CD4-positive, alpha-beta T cell treated with Interleukin-6 at 100 ng/mL for 8 hours (primary cell): ENCODE results near the gene ANKRD17.

Experiments
- DNase-seq: peaks from one replicate; pipeline ENCODE4 v3.0.0-alpha.2; 2020; ENCODE audit warnings: mixed read lengths, low spot score

ANKRD17 gene

GRCh38 chr4:73127839-73128453 lies 130.7 kb downstream of the ANKRD17 start:
- DNase-seq, result no peak

DNA sequence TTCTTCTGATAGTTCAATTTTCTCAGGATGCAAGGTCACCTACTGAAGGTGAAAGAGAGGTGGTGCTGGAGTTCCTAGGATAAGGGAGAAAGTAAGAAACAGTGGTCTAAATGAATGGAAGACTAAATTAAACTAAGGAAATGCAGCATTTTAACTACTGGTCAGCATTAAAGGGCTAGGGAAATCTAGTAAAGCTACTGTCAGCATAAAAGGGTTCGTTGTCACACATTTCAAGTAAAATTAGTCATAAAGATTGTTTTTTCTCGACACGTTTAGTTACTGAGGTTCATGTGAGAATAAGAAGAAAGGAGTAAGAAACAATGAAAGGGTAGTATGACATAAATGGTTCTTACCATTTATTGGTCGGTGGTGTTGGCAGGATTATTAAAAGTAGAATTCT lies 149.1 kb downstream of the ANKRD17 start:
- DNase-seq, result no peak

DNA sequence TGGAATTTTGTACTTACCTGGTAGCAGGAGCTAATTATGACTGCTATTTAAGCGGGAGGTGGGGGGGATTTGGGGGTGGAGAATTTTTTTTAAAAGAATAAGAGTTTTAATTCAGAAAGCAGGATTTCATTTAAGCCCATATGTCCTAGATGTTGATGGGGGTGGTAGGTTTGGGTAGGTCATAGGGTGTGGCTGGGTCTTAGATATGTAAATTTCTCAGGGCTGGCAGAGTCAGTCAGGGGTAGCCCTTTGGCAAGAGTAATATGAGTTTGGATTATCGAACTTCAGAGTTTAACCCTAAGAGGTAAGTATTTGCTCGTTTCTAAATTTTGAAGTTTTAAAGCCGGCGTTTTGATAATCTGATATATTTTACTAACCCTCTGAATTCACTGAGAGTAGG lies 153.9 kb downstream of the ANKRD17 start:
- no peak for DNase-seq

GRCh38 chr4:73103799-73104503 lies 154.6 kb downstream of the ANKRD17 start:
- DNase-seq, result no peak

- DNase-seq, result no peak
Measured at GRCh38 chr4:73099143-73099542, 159.5 kb downstream of the ANKRD17 start.

DNA sequence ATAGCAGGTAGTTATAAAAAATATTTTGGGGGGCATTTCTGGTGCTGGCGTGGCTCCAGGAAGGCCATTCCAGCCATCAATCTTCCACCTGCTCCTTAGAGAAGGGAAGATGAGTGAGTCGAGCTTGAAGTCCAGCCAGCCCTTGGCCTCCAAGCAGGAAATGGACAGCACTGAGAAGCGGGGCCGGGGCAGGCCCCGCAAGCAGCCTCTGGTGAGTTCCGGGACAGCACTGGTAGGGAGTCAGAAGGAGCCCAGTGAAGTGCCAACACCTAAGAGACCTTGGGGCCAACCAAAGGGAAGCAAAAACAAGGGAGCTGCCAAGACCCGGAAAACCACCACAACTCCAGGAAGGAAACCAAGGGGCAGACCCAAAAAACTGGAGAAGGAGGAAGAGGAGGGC lies 159.9 kb downstream of the ANKRD17 start:
- no peak for DNase-seq

GRCh38 chr4:73098016-73098415 lies 160.6 kb downstream of the ANKRD17 start:
- no peak for DNase-seq

DNA sequence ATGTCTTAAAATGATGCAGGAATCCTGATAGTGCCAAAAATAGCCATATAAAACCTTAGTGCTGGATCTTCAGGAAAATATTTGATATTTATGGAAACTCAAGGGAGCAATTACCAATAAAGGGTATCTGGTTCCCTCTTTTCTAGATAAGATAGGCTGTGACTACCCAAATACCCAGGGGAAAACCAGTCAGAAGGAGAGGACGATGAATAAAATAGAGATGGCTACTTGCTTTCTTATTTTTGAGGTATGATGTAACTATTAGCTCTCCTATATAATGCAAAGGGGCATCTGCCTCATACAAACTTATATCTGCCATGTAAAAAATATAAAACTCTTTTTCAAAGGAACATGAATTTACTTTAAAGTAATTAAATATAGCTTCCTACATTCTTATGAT lies 165.7 kb downstream of the ANKRD17 start:
- no peak for DNase-seq

DNA sequence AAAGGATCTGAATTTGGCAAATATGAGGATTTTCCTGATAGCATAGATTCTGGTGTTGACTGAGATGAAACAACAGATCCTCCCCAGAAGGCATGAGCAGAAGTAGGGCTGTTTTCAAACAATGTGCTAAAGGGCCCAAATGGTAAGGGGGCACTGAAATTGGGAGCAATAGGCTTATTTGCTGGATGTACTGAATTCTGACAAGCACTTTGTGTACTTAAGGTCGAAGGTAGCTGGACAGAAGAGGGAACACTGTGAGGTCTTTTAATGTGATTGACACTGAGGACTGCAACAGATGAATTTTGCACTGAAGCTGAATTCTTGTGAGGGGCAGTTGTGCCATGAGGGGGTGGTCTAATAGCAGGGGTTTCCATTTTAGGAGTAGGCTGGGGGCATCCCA lies 167.9 kb downstream of the ANKRD17 start:
- DNase-seq, result no peak

DNA sequence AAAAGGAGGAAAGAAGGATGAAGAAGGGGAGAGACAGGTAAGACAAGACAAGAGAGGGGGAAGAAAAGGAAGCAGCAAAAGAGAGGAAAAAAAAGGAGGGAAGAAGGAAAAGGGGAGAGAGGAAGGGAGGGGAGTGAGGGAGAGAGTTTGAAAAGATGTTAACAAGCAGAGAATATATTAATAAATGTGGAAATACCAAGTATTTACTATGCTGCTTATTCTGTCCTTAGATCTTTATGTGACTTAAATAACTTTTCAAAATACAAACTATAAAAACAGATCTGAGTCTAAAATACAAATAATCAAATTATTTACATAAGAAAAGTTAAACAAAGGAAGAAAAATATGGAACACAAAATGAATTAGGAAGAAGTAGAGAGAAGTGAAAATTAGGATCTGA lies 170.7 kb downstream of the ANKRD17 start:
- no peak for DNase-seq

DNA sequence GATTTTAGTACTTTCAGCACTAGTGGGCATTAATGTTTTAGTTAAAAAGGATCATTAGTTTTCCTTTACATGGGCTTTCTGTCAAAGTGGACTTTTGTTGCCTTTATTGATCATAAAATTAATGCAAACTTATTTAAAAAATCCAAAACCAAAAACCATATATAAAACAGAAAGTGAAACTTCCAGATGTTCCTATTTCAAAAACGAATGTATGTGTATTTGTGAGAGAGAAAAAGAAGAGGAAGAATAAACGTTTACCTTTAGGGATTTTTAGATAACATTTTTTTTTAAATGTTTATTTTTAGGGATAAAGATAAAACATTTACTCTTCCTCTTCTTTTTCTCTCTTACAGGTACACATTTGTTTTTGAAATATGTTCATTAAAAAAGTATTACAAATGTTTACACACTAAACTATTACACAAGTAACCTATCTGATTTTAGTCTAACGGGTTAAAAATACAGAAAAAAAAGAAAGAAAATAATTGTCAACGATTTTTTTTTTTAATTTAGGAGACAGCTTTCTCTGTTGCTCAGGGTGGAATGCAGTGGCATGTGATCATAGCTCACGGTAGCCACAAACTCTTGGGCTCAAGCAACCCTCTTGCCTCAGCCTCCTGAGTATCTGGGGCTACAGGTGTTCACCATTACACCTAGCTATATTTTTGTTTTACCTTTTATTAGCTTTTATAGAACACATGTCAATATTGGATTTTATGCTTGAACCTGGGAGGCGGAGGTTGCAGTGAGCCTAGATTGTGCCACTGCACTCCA lies 172.3 kb downstream of the ANKRD17 start:
- DNase-seq, result no peak

DNA sequence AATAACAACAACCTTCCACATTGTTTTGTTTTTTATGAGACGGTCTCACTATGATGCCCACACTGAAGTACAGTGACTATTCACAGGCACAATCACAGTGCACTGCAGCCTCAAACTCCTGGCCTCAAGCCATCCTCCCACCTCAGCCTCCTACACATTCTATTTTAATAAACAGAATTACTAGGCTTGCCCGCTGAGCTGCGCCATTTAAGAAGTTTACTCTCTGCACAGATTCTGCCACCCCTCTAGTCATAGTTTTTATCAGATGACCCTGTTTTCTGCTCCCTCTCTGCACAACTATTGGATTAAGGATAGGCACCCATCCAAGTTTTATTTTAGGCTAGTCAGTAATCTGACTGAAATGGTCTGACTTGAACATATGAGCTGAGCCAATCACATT lies 177.8 kb downstream of the ANKRD17 start:
- DNase-seq, result no peak

- no peak for DNase-seq
Measured at GRCh38 chr4:73075832-73076231, 182.8 kb downstream of the ANKRD17 start.

GRCh38 chr4:73070074-73070390 lies 188.6 kb downstream of the ANKRD17 start:
- no peak for DNase-seq

DNA sequence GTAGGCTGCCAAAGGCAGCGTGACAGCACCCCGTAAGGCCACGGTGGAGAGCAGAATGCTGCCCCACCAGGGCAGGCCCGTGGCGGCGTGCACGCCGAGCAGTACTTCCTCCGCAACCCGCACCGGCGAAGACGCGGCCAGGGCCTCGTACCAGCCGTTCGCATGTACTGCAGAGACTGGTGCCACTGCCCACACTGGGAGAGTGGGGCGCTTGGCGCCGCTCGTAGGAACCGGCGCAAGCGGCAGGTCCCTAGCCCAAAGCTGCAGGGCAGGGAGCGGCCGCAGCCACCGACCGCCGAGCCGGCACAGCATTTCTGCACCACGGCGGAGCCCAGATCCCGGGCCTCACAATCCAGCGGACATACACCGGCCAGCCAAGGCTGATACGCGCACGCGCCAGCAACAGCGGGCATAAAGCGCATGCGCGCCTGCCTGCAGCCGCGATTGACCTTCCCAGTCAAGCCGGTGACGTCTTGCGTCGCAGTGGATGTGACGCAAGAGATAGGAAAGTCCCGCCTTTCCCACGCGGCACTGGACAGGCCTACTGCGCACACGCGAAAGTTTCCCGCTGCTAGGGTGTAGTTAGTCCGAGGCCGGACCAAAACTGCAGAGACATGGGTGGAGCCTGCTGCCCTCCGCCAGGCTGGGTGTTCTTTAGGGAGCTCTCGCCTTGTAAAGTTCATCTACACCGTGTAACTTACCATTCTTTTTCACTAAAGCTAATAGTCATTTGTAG lies 189.1 kb downstream of the ANKRD17 start, which contains the start of gene COX18:
COX18 (minus strand) TSS at position 379 of the 736 bp plus-strand sequence; CDS start at position 312, 67 bp downstream.
- DNase-seq, result peak; percentile 96

DNA sequence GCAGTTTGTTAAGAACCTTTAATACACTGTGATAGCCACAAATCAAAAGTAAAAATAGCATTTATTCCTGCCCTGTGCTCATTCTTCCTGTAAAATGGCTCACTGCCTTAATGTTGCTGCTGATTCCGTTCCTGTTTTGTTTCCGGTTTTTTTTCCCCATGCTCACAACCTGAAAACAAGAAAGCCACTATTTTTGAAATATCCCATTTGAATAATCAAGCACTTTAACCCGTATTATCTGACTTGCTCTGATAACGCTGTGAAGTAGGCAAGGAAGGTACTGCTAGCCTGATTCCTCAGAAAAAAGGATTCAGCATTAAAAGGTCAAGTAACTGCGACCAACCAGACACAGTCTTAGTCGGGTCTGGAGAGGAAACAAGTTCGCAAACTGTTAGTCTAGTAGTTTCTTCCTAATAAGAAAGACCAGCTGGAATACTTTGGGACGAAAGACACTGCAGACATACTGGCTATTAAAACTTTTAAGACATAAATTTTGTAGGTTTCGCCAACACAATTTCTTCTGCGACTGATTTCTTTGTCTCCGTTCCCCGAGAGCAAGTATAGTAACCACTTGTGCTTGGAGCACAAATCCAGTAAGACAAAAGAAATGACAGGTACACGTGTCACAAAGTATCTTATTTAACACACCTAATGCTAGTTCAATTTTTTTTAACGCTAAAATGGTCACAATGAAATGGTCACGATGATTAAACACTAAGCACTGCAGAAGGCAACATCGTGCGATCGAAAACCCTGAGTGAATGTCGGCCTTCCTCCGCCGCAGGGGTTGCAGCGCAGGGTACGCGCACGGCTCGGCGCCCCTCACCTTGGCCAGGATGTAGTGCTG lies 189.9 kb downstream of the ANKRD17 start:
- DNase-seq, result peak; percentile 29

GRCh38 chr4:73067971-73068394 lies 190.6 kb downstream of the ANKRD17 start:
- DNase-seq, result no peak

GRCh38 chr4:73066928-73067327 lies 191.7 kb downstream of the ANKRD17 start:
- DNase-seq, result peak; percentile 31

- no peak for DNase-seq
Measured at GRCh38 chr4:73066445-73066844, 192.2 kb downstream of the ANKRD17 start.

- no peak for DNase-seq
Measured at GRCh38 chr4:73064536-73064935, 194.1 kb downstream of the ANKRD17 start.

DNA sequence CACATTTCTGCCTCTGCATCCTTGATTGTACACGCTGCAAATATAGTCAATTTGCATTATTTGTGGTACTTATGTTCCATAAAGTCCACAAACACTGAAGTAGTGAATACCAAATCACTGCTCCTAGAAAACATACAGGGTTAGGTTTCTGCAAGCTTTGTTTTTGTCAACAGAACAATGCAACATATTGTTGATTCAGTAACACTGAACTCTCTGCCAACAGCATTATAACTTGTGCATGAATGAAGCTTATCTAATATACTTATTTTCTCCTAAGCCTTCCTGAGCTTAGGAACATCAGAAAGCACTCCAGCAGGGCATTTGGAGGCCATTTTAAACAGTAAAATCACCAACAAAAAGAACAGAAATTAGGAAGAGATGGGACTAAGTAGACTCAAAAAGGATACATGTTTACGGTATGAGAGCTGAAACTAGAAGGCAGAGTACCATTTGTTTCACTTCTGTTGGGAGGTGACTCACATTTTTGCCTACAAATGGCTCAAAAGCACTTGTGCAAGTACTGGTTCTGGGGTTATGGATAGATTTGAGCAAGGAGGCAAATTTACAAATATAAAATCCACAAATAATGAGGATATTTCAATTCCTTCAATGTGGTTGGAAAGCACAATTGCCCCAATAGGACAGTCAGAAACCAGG lies 203.2 kb downstream of the ANKRD17 start:
- no peak for DNase-seq
